DND-41 (cell line): Measurements from ENCODE around the gene SPTSSA.

Experiments
- ATAC-seq: fragments of 200-7000 bp; cut with Tn5 transposase; 3 replicates; pipeline ENCODE4 v1.9.1; 2021; ENCODE audit warnings: low read depth; ENCODE audit not compliant: insufficient read depth
- DNase-seq: peaks from one replicate; pipeline ENCODE4 v3.0.0-alpha.2; 2020
- H2AFZ ChIP-seq: 2 replicates; pipeline ENCODE4 v1.6.0; 2012; ENCODE audit warnings: low read depth, low read length
- H3K27ac ChIP-seq: 2 replicates; pipeline ENCODE4 v1.5.1; 2012; ENCODE audit warnings: low read length, inconsistent platforms
- H3K27me3 ChIP-seq: fragments of 200-600 bp; sonication (generic); 2 replicates; pipeline ENCODE4 v1.6.0; 2012; ENCODE audit warnings: low read length, mild to moderate bottlenecking, inconsistent platforms; ENCODE audit not compliant: insufficient read depth, poor library complexity
- H3K36me3 ChIP-seq: 2 replicates; pipeline ENCODE4 v1.5.1; 2012; ENCODE audit warnings: low read length, inconsistent platforms; ENCODE audit not compliant: insufficient read depth
- H3K4me1 ChIP-seq: 2 replicates; pipeline ENCODE4 v1.5.1; 2012; ENCODE audit warnings: mild to moderate bottlenecking, low read length; ENCODE audit not compliant: insufficient read depth
- H3K4me2 ChIP-seq: 2 replicates; pipeline ENCODE4 v1.6.0; 2012; ENCODE audit warnings: mild to moderate bottlenecking, moderate library complexity, low read length, inconsistent platforms; ENCODE audit not compliant: insufficient read depth
- H3K4me3 ChIP-seq, 2 experiments: fragments of 200-600 bp in 1 of 2; shearing (Covaris generic) in 1 of 2; 2 replicates each; pipeline ENCODE4 v1.5.1; 2012 to 2016; ENCODE audit warnings: inconsistent platforms in 2 of 2, low read length in 2 of 2, mild to moderate bottlenecking in 2 of 2, low read depth in 1 of 2, moderate library complexity in 1 of 2
- H3K79me2 ChIP-seq: 2 replicates; pipeline ENCODE4 v1.6.0; 2012; ENCODE audit warnings: low read length, inconsistent platforms; ENCODE audit not compliant: insufficient read depth
- H3K9ac ChIP-seq: 2 replicates; pipeline ENCODE4 v1.6.0; 2012; ENCODE audit warnings: low read depth, mild to moderate bottlenecking, inconsistent platforms, low read length, moderate library complexity
- H3K9me3 ChIP-seq: 2 replicates; pipeline ENCODE4 v1.5.1; 2012; ENCODE audit warnings: low read length, moderate library complexity, mild to moderate bottlenecking, inconsistent platforms; ENCODE audit not compliant: insufficient read depth, severe bottlenecking
- H4K20me1 ChIP-seq: 2 replicates; pipeline ENCODE4 v1.6.0; 2012; ENCODE audit warnings: low read length; ENCODE audit not compliant: insufficient read depth
- CTCF ChIP-seq: IDR thresholded peaks from 2 replicates; pipeline ENCODE4 v1.5.1; 2012; ENCODE audit warnings: borderline replicate concordance, low read length, moderate library complexity, mild to moderate bottlenecking; ENCODE audit not compliant: poor library complexity, severe bottlenecking; ENCODE audit errors: extremely low read depth
- EZH2 ChIP-seq: IDR thresholded peaks from 3 replicates; pipeline ENCODE4 v1.6.1; 2012; ENCODE audit warnings: borderline replicate concordance, low read depth, mild to moderate bottlenecking, moderate library complexity, low read length, inconsistent platforms; ENCODE audit not compliant: severe bottlenecking

SPTSSA gene

GRCh38 chr14:34498684-34499412 is 36.8 kb upstream of the SPTSSA start:
- H2AFZ ChIP-seq, result no peak overlapping the region
- H4K20me1 ChIP-seq, result no peaks in the 10 kb centered on the region
- no peak overlapping the region for H3K4me2 ChIP-seq
- H3K9ac ChIP-seq, result no peak overlapping the region
- no peaks in the 10 kb centered on the region for H3K4me1 ChIP-seq
- no peaks in the 10 kb centered on the region for H3K36me3 ChIP-seq
- no peak overlapping the region for H3K4me3 ChIP-seq
- DNase-seq (peak; percentile 10), ATAC-seq (0 out of 3 replicates have a peak, but pooled peaks have one; percentile 45)
- H3K79me2 ChIP-seq, result no peaks in the 10 kb centered on the region
- no peaks in the 10 kb centered on the region for H3K27me3 ChIP-seq
- no peaks in the 10 kb centered on the region for H3K9me3 ChIP-seq
- H3K27ac ChIP-seq, result no peak overlapping the region
- TF ChIP-seq EZH2 (no peak), CTCF (peak; percentile 66)

GRCh38 chr14:34496679-34497513 is 34.9 kb upstream of the SPTSSA start:
- ATAC-seq (no peak), DNase-seq (no peak)
- Histone ChIP-seq H3K27ac (no peak overlapping the region), H3K9me3 (no peaks in the 10 kb centered on the region), H3K79me2 (no peaks in the 10 kb centered on the region), H3K27me3 (no peaks in the 10 kb centered on the region), H3K4me2 (no peak overlapping the region), H3K4me1 (no peaks in the 10 kb centered on the region), H2AFZ (no peak overlapping the region; the same call in 1 of the 2 replicates), H4K20me1 (no peaks in the 10 kb centered on the region), H3K4me3 (no peak overlapping the region), H3K9ac (no peak overlapping the region), H3K36me3 (no peaks in the 10 kb centered on the region)
- TF ChIP-seq CTCF (no peak), EZH2 (no peak)

DNA sequence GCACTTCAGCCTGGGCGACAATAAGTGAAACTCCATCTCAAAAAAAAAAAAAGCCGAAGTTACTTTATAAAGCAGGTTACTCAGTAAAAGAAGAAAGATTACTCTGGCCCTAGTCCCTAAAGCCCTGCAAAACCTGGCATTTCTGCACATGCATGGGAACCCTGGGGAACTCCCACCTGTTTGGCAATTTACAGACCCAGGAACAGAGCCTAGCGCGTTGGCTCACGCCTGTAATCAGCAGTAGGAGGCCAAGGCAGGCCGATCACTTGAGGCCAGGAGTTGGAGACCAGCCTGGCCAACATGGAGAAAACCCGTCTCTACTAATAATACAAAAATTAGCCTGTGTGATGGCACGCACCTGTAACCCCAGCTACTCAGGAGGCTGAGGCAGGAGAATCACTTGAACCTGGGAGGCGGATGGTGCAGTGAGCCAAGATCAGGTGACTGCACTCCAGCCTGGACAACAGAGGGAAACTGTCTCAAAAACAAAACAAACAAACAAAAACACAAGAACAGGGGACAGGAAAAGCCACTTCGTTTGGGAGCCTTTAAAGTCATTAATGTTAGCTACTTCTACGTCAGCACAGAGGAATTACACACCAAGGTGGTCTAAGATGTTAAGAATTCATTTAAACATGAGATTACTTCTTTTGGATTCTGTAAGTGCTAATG is 34.1 kb upstream of the SPTSSA start:
- no peak for ATAC-seq
- H3K27me3 ChIP-seq, result no peaks in the 10 kb centered on the region

More for the DNA sequence above, 34.1 kb upstream of the SPTSSA start:
- Histone ChIP-seq H3K4me2 (no peak overlapping the region), H3K36me3 (no peaks in the 10 kb centered on the region), H3K9ac (no peak overlapping the region), H3K4me1 (no peaks in the 10 kb centered on the region), H3K27ac (no peak overlapping the region), H3K9me3 (no peaks in the 10 kb centered on the region), H2AFZ (no peak overlapping the region), H3K79me2 (no peaks in the 10 kb centered on the region), H4K20me1 (no peaks in the 10 kb centered on the region), H3K4me3 (no peak overlapping the region)
- DNase-seq, result no peak
- TF ChIP-seq EZH2, result no peak
- TF ChIP-seq CTCF, result no peak
